Adipocyte (in vitro differentiated cells): ENCODE results near the gene C16orf96.
"Not testable (repeated sequence)": the region's sequence is repeated elsewhere in the genome, so short reads cannot be mapped to it uniquely, and the experiment has no call there.

ENCODE experiments used
- DNase-seq: peaks from one replicate; pipeline ENCODE4 v3.0.0-alpha.2; 2015; ENCODE audit warnings: low read depth
- H3K27me3 ChIP-seq: replicated peaks from 2 replicates; pipeline ENCODE4 v1.7.0; 2013; ENCODE audit warnings: mild to moderate bottlenecking, low read length, moderate library complexity; ENCODE audit not compliant: control insufficient read depth, insufficient read depth
- H3K36me3 ChIP-seq: 2 replicates; pipeline ENCODE4 v1.7.0; 2013; ENCODE audit warnings: low read length, mild to moderate bottlenecking, moderate library complexity; ENCODE audit not compliant: control insufficient read depth, insufficient read depth, severe bottlenecking
- H3K4me1 ChIP-seq: 2 replicates; pipeline ENCODE4 v1.7.0; 2013; ENCODE audit warnings: mild to moderate bottlenecking, low read length, moderate library complexity; ENCODE audit not compliant: control insufficient read depth, insufficient read depth
- H3K4me3 ChIP-seq: 2 replicates; pipeline ENCODE4 v1.7.0; 2013; ENCODE audit warnings: mild to moderate bottlenecking, low read length, moderate library complexity
- H3K9ac ChIP-seq: 2 replicates; pipeline ENCODE4 v1.7.0; 2013; ENCODE audit warnings: mild to moderate bottlenecking, low read length, moderate library complexity
- H3K9me3 ChIP-seq: 2 replicates; pipeline ENCODE4 v1.7.0; 2013; ENCODE audit warnings: mild to moderate bottlenecking, low read length, moderate library complexity; ENCODE audit not compliant: control insufficient read depth

C16orf96 gene

DNA sequence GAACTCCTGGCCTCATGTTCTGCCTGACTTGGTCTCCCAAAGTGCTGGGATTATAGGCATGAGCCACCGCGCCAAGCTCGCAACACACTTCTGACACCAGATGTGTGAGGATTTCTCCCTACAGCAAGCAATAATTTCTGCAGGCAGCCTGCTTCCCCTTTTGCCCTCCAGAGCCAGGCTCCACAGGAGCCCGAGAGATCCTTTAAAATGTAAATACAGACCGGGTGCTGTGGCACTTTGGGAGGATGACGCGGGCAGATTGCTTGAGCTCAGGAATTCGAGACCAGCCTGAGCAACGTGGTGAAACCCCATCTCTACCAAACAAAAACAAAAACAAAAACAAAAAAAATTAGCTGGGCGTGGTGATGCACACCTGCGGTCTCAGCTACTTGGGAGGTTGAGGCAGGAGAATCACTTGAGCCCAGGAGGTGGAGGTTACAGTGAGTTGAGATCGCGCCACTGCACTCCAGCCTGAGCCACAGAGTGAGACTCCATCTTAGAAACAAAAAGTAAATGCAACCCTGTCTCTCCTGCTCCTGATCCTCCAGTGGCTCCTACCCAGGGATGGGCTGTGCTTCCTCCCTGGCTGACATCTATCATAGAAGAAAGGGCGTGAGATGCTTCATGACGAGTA is 14.7 kb downstream of the C16orf96 start:
- peaks cover 3% of the 10 kb centered on the region for H3K4me1 ChIP-seq
- peaks cover 5% of the 10 kb centered on the region for H3K27me3 ChIP-seq
- no peak overlapping the region for H3K4me3 ChIP-seq
- no peak overlapping the region for H3K9ac ChIP-seq
- no peaks in the 10 kb centered on the region for H3K36me3 ChIP-seq
- DNase-seq: no peak
- no peaks in the 10 kb centered on the region for H3K9me3 ChIP-seq

DNA sequence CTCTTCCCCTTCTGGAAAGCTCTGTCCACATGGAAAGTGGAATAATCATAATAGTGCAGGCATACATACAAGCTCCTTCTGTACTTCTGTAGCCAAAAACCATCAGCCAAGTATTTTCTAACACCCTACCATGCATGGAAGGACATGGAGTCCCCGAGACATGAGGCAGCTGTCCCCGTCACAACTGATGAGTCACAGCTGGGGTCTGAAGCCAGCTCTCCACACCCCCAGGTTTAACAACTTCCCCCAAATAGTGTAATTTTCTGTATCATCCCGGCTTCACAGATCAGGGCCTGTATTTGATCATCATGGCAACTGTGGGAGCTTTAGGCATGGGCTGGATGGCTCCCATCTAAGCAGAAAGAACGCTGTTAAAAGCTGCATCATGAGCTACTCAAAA is 16.6 kb downstream of the C16orf96 start:
- Histone ChIP-seq H3K27me3 (no peaks in the 10 kb centered on the region), H3K4me1 (peaks cover 3% of the 10 kb centered on the region), H3K9me3 (no peaks in the 10 kb centered on the region), H3K9ac (no peak overlapping the region), H3K36me3 (no peaks in the 10 kb centered on the region), H3K4me3 (no peak overlapping the region)
- peak; percentile 7 for DNase-seq

DNA sequence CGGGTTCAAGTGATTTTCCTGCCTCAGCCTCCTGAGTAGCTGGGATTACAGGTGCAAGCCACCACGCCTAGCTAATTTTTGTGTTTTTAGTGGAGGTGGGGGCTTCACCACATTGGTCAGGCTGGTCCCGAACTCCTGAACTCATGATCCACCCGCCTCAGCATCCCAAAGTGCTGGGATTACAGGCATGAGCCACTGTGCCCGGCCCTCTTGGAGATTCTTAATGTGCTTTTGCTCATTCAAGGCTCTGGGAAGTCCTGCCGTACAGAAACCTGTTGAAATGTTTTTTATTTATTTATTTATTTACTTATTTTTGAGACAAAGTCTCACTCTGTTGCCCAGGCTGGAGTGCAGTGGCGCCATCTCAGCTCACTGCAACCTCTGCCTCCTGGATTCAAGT is 17.8 kb downstream of the C16orf96 start:
- DNase-seq, H3K36me3 ChIP-seq, H3K9me3 ChIP-seq, H3K4me3 ChIP-seq, H3K4me1 ChIP-seq, H3K9ac ChIP-seq, H3K27me3 ChIP-seq: not testable (repeated sequence)

- H3K9ac ChIP-seq: no peak overlapping the region
- no peaks in the 10 kb centered on the region for H3K36me3 ChIP-seq
- no peaks in the 10 kb centered on the region for H3K9me3 ChIP-seq
- H3K27me3 ChIP-seq: no peaks in the 10 kb centered on the region
- DNase-seq: no peak
- H3K4me3 ChIP-seq: no peak overlapping the region
- H3K4me1 ChIP-seq: peaks cover 3% of the 10 kb centered on the region
These were observed 19.0 kb downstream of the C16orf96 start for GRCh38 chr16:4574919-4575705.

- Histone ChIP-seq H3K9ac (no peak overlapping the region), H3K9me3 (no peaks in the 10 kb centered on the region), H3K27me3 (no peaks in the 10 kb centered on the region), H3K36me3 (no peaks in the 10 kb centered on the region), H3K4me1 (peaks cover 3% of the 10 kb centered on the region), H3K4me3 (no peak overlapping the region)
- no peak for DNase-seq
These were observed 19.9 kb downstream of the C16orf96 start for GRCh38 chr16:4576008-4576407.

- DNase-seq: no peak
- peaks cover 4% of the 10 kb centered on the region for H3K27me3 ChIP-seq
- H3K4me1 ChIP-seq: no peaks in the 10 kb centered on the region
- no peak overlapping the region for H3K4me3 ChIP-seq
- no peaks in the 10 kb centered on the region for H3K9me3 ChIP-seq
- H3K36me3 ChIP-seq: no peaks in the 10 kb centered on the region
- no peak overlapping the region for H3K9ac ChIP-seq
These were observed 22.9 kb downstream of the C16orf96 start for GRCh38 chr16:4578961-4579530.

- Histone ChIP-seq H3K9ac (no peak overlapping the region), H3K9me3 (no peaks in the 10 kb centered on the region), H3K4me1 (no peaks in the 10 kb centered on the region), H3K4me3 (no peak overlapping the region), H3K36me3 (no peaks in the 10 kb centered on the region), H3K27me3 (peaks cover 4% of the 10 kb centered on the region)
- DNase-seq: peak; percentile 34
These were observed 24.1 kb downstream of the C16orf96 start for GRCh38 chr16:4580250-4580649.

GRCh38 chr16:4583906-4584305 is 27.8 kb downstream of the C16orf96 start:
- Histone ChIP-seq H3K27me3 (peaks cover 27% of the 10 kb centered on the region), H3K9me3 (peaks cover 13% of the 10 kb centered on the region), H3K9ac (no peak overlapping the region), H3K4me3 (no peak overlapping the region), H3K4me1 (no peaks in the 10 kb centered on the region), H3K36me3 (no peaks in the 10 kb centered on the region)
- no peak for DNase-seq

- Histone ChIP-seq H3K27me3 (peaks cover 27% of the 10 kb centered on the region), H3K9ac (no peak overlapping the region), H3K4me3 (no peak overlapping the region), H3K9me3 (peaks cover 14% of the 10 kb centered on the region), H3K4me1 (no peaks in the 10 kb centered on the region), H3K36me3 (no peaks in the 10 kb centered on the region)
- no peak for DNase-seq
These were observed 30.2 kb downstream of the C16orf96 start for GRCh38 chr16:4586291-4586690.

DNA sequence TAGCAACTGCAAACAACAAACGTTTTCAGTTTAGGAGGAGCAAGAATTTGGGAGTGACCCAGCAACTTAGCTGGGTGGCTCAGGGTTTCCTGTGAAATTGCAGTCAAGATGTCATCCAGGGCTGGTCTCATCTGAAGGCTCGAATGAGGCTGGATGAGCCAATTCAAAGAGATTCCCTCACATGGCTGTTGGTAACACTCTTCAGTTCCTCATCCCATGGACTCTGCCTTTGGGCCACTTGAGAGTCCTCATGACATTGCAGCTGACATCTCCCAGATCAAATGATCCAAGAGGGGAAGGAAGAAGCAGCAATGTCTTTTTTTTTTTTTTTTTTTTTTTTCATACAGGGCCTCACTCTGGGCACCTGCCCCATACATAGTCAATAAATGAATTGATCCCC is 32.2 kb downstream of the C16orf96 start:
- Histone ChIP-seq H3K9ac (no peak overlapping the region), H3K9me3 (peaks cover 14% of the 10 kb centered on the region), H3K4me1 (no peaks in the 10 kb centered on the region), H3K4me3 (no peak overlapping the region), H3K36me3 (no peaks in the 10 kb centered on the region), H3K27me3 (peaks cover 29% of the 10 kb centered on the region)
- DNase-seq: no peak

DNA sequence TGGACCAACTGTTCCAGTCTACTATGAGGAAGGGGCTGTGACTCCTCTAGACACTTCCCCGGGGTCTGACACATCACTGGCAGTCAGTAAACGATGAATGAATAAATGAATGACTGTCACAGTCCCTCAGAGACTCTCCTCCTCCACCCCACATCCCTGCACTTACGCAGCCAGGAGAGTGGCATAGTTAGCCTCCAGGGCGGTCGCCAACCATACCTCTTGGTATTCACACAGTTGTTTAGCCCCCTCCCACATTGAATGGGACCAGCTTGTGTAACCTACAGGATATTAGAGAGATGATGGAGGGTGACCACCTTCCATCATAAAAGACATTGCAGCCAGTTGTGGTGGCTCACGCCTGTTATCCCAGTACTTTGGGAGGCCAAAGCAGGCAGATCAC is 32.8 kb downstream of the C16orf96 start:
- no peak overlapping the region for H3K9ac ChIP-seq
- peaks cover 14% of the 10 kb centered on the region for H3K9me3 ChIP-seq
- DNase-seq: no peak
- no peaks in the 10 kb centered on the region for H3K36me3 ChIP-seq
- H3K27me3 ChIP-seq: peaks cover 34% of the 10 kb centered on the region
- no peaks in the 10 kb centered on the region for H3K4me1 ChIP-seq
- H3K4me3 ChIP-seq: no peak overlapping the region
